PFSK-1 (cell line): Measurements from ENCODE around the gene AGL.

Experiments
- FOXP2 ChIP-seq: optimal IDR thresholded peaks from 2 replicates; pipeline ENCODE3; 2011; ENCODE audit warnings: borderline replicate concordance, control low read depth, inconsistent platforms; ENCODE audit not compliant: insufficient read depth; ENCODE audit errors: extremely low read length, extremely low read depth
- POLR2AphosphoS5 ChIP-seq: IDR thresholded peaks from 2 replicates; pipeline ENCODE4 v1.6.1; 2012; ENCODE audit warnings: low read depth, mild to moderate bottlenecking, control low read depth, low read length, moderate library complexity
- SIN3A ChIP-seq: IDR thresholded peaks from 2 replicates; pipeline ENCODE4 v1.6.1; 2012; ENCODE audit warnings: mild to moderate bottlenecking, low read length, moderate library complexity, borderline replicate concordance; ENCODE audit not compliant: insufficient read depth
- TAF1 ChIP-seq: IDR thresholded peaks from 2 replicates; pipeline ENCODE4 v1.6.1; 2012; ENCODE audit warnings: low read length, control low read depth, borderline replicate concordance; ENCODE audit not compliant: insufficient read depth
- TF ChIP-seq, protein P1 (sequence below), 2 experiments: IDR thresholded peaks; 2 replicates each; pipeline versions ENCODE4 v1.6.1 to v1.8.0; 2011 to 2012; ENCODE audit warnings: low read depth in 2 of 2, low read length in 2 of 2, control low read depth in 1 of 2, inconsistent platforms in 1 of 2, mild to moderate bottlenecking in 1 of 2, moderate library complexity in 1 of 2; ENCODE audit not compliant: insufficient read depth in 1 of 2

The AGL gene

DNA sequence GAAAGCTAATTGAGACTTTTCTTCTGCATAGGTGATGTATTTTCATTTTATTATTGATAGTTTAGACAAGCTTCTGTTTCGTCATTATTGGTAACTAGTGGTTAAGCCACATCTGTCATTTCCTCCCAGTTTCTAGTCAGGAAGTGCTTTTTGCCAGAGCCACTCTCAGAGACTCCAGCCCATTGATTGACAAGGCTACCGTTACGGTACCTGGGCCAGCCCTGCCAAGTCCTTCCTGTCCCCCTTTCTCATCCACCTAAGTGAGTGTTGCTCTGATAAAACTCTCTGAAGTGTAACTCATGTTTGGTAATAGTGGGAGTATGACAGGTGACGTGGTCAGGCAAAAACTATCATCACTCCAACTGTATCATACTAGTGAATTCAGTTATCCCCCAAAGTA is 29.6 kb upstream of the AGL start:
- no peak for TF ChIP-seq FOXP2
- TF ChIP-seq POLR2AphosphoS5, result no peak
- TF ChIP-seq, protein P1, sequence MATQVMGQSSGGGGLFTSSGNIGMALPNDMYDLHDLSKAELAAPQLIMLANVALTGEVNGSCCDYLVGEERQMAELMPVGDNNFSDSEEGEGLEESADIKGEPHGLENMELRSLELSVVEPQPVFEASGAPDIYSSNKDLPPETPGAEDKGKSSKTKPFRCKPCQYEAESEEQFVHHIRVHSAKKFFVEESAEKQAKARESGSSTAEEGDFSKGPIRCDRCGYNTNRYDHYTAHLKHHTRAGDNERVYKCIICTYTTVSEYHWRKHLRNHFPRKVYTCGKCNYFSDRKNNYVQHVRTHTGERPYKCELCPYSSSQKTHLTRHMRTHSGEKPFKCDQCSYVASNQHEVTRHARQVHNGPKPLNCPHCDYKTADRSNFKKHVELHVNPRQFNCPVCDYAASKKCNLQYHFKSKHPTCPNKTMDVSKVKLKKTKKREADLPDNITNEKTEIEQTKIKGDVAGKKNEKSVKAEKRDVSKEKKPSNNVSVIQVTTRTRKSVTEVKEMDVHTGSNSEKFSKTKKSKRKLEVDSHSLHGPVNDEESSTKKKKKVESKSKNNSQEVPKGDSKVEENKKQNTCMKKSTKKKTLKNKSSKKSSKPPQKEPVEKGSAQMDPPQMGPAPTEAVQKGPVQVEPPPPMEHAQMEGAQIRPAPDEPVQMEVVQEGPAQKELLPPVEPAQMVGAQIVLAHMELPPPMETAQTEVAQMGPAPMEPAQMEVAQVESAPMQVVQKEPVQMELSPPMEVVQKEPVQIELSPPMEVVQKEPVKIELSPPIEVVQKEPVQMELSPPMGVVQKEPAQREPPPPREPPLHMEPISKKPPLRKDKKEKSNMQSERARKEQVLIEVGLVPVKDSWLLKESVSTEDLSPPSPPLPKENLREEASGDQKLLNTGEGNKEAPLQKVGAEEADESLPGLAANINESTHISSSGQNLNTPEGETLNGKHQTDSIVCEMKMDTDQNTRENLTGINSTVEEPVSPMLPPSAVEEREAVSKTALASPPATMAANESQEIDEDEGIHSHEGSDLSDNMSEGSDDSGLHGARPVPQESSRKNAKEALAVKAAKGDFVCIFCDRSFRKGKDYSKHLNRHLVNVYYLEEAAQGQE (IDR thresholded peaks at IDR 0.05; ENCODE audit: insufficient read depth in 1 of 2, low read depth in 2 of 2, low read length in 2 of 2), result no peak
- no peak for TF ChIP-seq SIN3A
- TF ChIP-seq TAF1, result no peak

DNA sequence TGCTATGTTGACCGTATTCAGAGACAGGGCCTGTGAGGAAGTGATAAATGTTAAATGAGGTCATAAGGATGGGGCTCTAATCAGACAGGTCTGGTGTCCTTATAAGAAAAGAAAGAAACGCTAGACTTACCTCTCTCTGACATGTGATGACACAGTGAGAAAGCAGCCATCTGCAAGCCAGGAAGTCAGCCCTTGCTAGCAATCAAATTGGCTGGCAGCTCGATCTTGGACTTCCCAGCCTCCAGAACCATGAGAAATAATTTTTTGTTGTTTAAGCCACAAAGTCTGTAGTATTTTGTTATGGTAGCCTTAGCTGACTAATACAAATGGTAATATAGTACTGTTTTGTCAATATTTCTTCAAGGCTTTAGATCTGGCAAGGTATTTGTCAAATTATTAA is 25.1 kb upstream of the AGL start:
- TF ChIP-seq SIN3A, result no peak
- TF ChIP-seq FOXP2, result no peak
- no peak for TF ChIP-seq POLR2AphosphoS5
- TF ChIP-seq TAF1, result no peak
- TF ChIP-seq, protein P1 (IDR thresholded peaks at IDR 0.05; ENCODE audit: insufficient read depth in 1 of 2, low read depth in 2 of 2, low read length in 2 of 2), result no peak

DNA sequence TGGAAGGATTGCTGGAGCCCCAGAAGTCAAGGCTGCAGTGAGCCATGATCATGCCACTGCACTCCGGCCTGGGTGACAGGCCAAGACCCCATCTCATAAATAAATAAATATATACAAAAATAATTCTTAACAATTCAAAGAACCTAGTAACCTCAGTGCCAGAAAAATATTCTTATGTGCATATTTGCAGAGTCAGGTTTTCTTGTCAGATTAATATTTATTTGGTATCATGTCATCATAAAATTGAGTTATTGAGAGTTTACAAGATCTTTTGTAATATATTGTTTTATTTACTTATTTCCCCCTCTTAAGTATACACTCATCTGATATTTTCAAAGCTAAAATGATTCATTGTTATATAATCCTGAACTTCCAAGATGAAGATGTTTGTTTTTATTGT is 24.5 kb upstream of the AGL start:
- TF ChIP-seq, protein P1 (IDR thresholded peaks at IDR 0.05; ENCODE audit: insufficient read depth in 1 of 2, low read depth in 2 of 2, low read length in 2 of 2), result no peak
- no peak for TF ChIP-seq FOXP2
- no peak for TF ChIP-seq TAF1
- TF ChIP-seq POLR2AphosphoS5, result no peak
- TF ChIP-seq SIN3A, result no peak

DNA sequence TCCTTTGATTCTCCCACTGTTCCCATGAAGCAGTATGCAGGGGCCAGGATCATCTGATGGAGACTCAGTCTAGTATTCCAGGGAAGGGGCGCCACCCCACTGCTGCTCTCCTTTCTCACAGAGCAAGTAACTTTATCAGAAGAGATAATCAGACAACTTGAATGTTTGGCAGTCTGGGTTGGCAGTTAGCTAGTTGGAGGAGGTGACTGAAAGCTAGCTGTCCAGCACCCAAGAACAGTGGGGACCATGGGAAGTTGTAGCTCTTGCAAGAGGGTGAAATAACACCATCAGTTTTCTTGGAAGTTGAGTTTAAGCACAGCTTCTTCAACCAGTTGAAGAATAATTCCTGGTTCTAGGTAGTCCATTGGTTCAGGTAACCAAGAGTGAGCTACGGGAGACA is 22.2 kb upstream of the AGL start:
- TF ChIP-seq POLR2AphosphoS5, result no peak
- no peak for TF ChIP-seq SIN3A
- no peak for TF ChIP-seq TAF1
- TF ChIP-seq, protein P1 (IDR thresholded peaks at IDR 0.05; ENCODE audit: insufficient read depth in 1 of 2, low read depth in 2 of 2, low read length in 2 of 2), result no peak
- no peak for TF ChIP-seq FOXP2

DNA sequence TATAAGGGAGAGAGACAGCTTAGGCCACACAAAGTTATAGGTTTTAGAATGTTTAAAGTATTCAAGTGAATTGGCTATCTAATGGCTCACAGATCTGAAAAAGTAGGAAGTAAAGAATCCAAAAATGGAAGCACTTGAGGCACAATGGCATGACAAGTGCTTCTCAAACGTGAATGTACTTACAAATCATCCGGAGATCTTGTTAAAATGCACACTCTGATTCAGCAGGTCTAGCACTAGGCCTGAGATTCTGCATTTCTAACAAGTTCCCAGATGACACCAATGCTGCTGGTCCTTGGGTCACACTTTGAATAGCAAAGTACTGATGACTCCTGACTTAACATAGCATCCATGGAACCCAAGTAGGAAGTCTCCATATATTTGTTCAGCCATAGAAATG is 20.9 kb upstream of the AGL start:
- no peak for TF ChIP-seq FOXP2
- no peak for TF ChIP-seq TAF1
- TF ChIP-seq SIN3A, result no peak
- no peak for TF ChIP-seq POLR2AphosphoS5
- TF ChIP-seq, protein P1 (IDR thresholded peaks at IDR 0.05; ENCODE audit: insufficient read depth in 1 of 2, low read depth in 2 of 2, low read length in 2 of 2), result no peak
